Measurements from ENCODE around the gene AURKA.

AURKA gene

GRCh38 chr20:56368351-56369134 is 23.5 kb downstream of the AURKA start:
- Histone ChIP-seq H3K9ac (ENCODE audit: insufficient read length) (no peak overlapping the region), H3K27ac (no peak overlapping the region), H3K36me3 (ENCODE audit: insufficient read depth, low read length) (peaks cover 41% of the 10 kb centered on the region), H3K9me3 (ENCODE audit: low read depth, low read length) (no peaks in the 10 kb centered on the region), H3K4me3 (no peak overlapping the region)
- no peak for DNase-seq (ENCODE audit: low read depth, low spot score)
- TF ChIP-seq FOXP2 (optimal IDR thresholded peaks at IDR 0.05; ENCODE audit: control extremely low read depth, extremely low read length, insufficient read depth) = no peak
- TF ChIP-seq POLR2AphosphoS5 (IDR thresholded peaks at IDR 0.05; ENCODE audit: borderline replicate concordance, low read depth, low read length) = no peak
- no peak for TF ChIP-seq EZH2 (IDR thresholded peaks at IDR 0.05)

- no peak for DNase-seq (ENCODE audit: low read depth, low spot score)
- Histone ChIP-seq H3K9me3 (ENCODE audit: low read depth, low read length) (no peaks in the 10 kb centered on the region), H3K27ac (no peak overlapping the region), H3K4me3 (no peak overlapping the region), H3K9ac (ENCODE audit: insufficient read length) (no peak overlapping the region), H3K36me3 (ENCODE audit: insufficient read depth, low read length) (no peaks in the 10 kb centered on the region)
- no peak for TF ChIP-seq FOXP2 (optimal IDR thresholded peaks at IDR 0.05; ENCODE audit: control extremely low read depth, extremely low read length, insufficient read depth)
- TF ChIP-seq POLR2AphosphoS5 (IDR thresholded peaks at IDR 0.05; ENCODE audit: borderline replicate concordance, low read depth, low read length) = no peak
- TF ChIP-seq EZH2 (IDR thresholded peaks at IDR 0.05) = no peak
These were observed 28.5 kb downstream of the AURKA start for GRCh38 chr20:56363491-56363890.

GRCh38 chr20:56362833-56363413 is 29.1 kb downstream of the AURKA start:
- H3K4me3 ChIP-seq = no peak overlapping the region
- no peak overlapping the region for H3K9ac ChIP-seq (ENCODE audit: insufficient read length)
- TF ChIP-seq POLR2AphosphoS5 (IDR thresholded peaks at IDR 0.05; ENCODE audit: borderline replicate concordance, low read depth, low read length) = no peak
- no peak for TF ChIP-seq FOXP2 (optimal IDR thresholded peaks at IDR 0.05; ENCODE audit: control extremely low read depth, extremely low read length, insufficient read depth)
- TF ChIP-seq EZH2 (IDR thresholded peaks at IDR 0.05) = no peak
- H3K27ac ChIP-seq = no peak overlapping the region
- no peak for DNase-seq (ENCODE audit: low read depth, low spot score)
- H3K36me3 ChIP-seq (ENCODE audit: insufficient read depth, low read length) = no peaks in the 10 kb centered on the region
- H3K9me3 ChIP-seq (ENCODE audit: low read depth, low read length) = no peaks in the 10 kb centered on the region

GRCh38 chr20:56361900-56362299 is 30.1 kb downstream of the AURKA start:
- H3K27ac ChIP-seq = no peak overlapping the region
- H3K36me3 ChIP-seq (ENCODE audit: insufficient read depth, low read length) = no peaks in the 10 kb centered on the region
- no peak for DNase-seq (ENCODE audit: low read depth, low spot score)
- H3K4me3 ChIP-seq = no peak overlapping the region
- no peak overlapping the region for H3K9ac ChIP-seq (ENCODE audit: insufficient read length)
- TF ChIP-seq POLR2AphosphoS5 (IDR thresholded peaks at IDR 0.05; ENCODE audit: borderline replicate concordance, low read depth, low read length) = no peak
- TF ChIP-seq FOXP2 (optimal IDR thresholded peaks at IDR 0.05; ENCODE audit: control extremely low read depth, extremely low read length, insufficient read depth) = no peak
- TF ChIP-seq EZH2 (IDR thresholded peaks at IDR 0.05) = no peak
- no peaks in the 10 kb centered on the region for H3K9me3 ChIP-seq (ENCODE audit: low read depth, low read length)

GRCh38 chr20:56360908-56361205 is 31.2 kb downstream of the AURKA start:
- no peak for TF ChIP-seq FOXP2 (optimal IDR thresholded peaks at IDR 0.05; ENCODE audit: control extremely low read depth, extremely low read length, insufficient read depth)
- TF ChIP-seq EZH2 (IDR thresholded peaks at IDR 0.05) = no peak
- no peak for TF ChIP-seq POLR2AphosphoS5 (IDR thresholded peaks at IDR 0.05; ENCODE audit: borderline replicate concordance, low read depth, low read length)
- H3K9me3 ChIP-seq (ENCODE audit: low read depth, low read length) = no peaks in the 10 kb centered on the region
- no peak overlapping the region for H3K9ac ChIP-seq (ENCODE audit: insufficient read length)
- H3K27ac ChIP-seq = no peak overlapping the region
- no peaks in the 10 kb centered on the region for H3K36me3 ChIP-seq (ENCODE audit: insufficient read depth, low read length)
- no peak for DNase-seq (ENCODE audit: low read depth, low spot score)
- no peak overlapping the region for H3K4me3 ChIP-seq

GRCh38 chr20:56360133-56360907 is 31.7 kb downstream of the AURKA start:
- TF ChIP-seq EZH2 (IDR thresholded peaks at IDR 0.05) = no peak
- no peak for TF ChIP-seq POLR2AphosphoS5 (IDR thresholded peaks at IDR 0.05; ENCODE audit: borderline replicate concordance, low read depth, low read length)
- no peak for TF ChIP-seq FOXP2 (optimal IDR thresholded peaks at IDR 0.05; ENCODE audit: control extremely low read depth, extremely low read length, insufficient read depth)
- Histone ChIP-seq H3K9ac (ENCODE audit: insufficient read length) (no peak overlapping the region), H3K36me3 (ENCODE audit: insufficient read depth, low read length) (no peaks in the 10 kb centered on the region), H3K4me3 (no peak overlapping the region), H3K27ac (no peak overlapping the region), H3K9me3 (ENCODE audit: low read depth, low read length) (no peaks in the 10 kb centered on the region)
- no peak for DNase-seq (ENCODE audit: low read depth, low spot score)

GRCh38 chr20:56359212-56360132 is 32.5 kb downstream of the AURKA start:
- Histone ChIP-seq H3K36me3 (ENCODE audit: insufficient read depth, low read length) (no peaks in the 10 kb centered on the region), H3K9ac (ENCODE audit: insufficient read length) (peak overlapping the region; percentile 60), H3K9me3 (ENCODE audit: low read depth, low read length) (no peaks in the 10 kb centered on the region), H3K4me3 (peak overlapping the region; percentile 78), H3K27ac (no peak overlapping the region)
- no peak for DNase-seq (ENCODE audit: low read depth, low spot score)
- TF ChIP-seq POLR2AphosphoS5 (IDR thresholded peaks at IDR 0.05; ENCODE audit: borderline replicate concordance, low read depth, low read length) (no peak), EZH2 (IDR thresholded peaks at IDR 0.05) (no peak), FOXP2 (optimal IDR thresholded peaks at IDR 0.05; ENCODE audit: control extremely low read depth, extremely low read length, insufficient read depth) (no peak)

Measured in SK-N-MC (cell line).